ENCODE measurements around the gene C1orf52. TPM values are rescaled to one million over a fixed set of nuclear protein-coding genes. Genes with fewer than 3 reads are reported as not detected.
"Not testable (repeated sequence)": the region's sequence is repeated elsewhere in the genome, so short reads cannot be mapped to it uniquely, and the experiment has no call there.

C1orf52 gene
- total RNA-seq, 1 experiment from 2014 or later: 30.2 TPM

DNA sequence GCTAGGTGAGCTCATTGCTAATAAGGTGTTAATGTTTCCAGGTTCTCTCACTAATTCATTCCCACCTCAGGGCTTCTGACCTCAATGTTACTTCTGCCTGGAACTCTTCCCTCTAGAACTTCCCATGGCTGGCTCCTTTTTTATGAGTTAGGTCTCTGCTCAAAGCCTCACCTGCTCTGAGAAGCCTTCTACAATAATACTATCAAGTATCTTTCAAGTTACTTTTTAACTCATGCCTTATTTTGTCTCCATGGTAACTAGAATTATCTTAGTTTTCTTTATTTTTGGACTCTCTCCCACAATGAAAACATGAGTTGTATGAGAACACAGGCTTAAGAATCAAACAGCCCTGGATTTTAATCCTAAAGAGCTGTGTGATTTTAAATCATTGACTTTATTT is 3.5 kb upstream of the C1orf52 start:
- ChIA-PET CTCF (interaction anchor here (0.7 kb wide), 1 partner anchor 38 kb away, joined by 3 read pairs; no protein-coding TSS in a partner anchor), POLR2A (ENCODE audit: low non-redundant PET) (no interaction called here)
- DNase-seq (ENCODE audit: low spot score): no peak
- no peak overlapping the region for H3K4me3 ChIP-seq (ENCODE audit: low read depth, low read length, poor library complexity, severe bottlenecking)
- TF ChIP-seq, protein P1, sequence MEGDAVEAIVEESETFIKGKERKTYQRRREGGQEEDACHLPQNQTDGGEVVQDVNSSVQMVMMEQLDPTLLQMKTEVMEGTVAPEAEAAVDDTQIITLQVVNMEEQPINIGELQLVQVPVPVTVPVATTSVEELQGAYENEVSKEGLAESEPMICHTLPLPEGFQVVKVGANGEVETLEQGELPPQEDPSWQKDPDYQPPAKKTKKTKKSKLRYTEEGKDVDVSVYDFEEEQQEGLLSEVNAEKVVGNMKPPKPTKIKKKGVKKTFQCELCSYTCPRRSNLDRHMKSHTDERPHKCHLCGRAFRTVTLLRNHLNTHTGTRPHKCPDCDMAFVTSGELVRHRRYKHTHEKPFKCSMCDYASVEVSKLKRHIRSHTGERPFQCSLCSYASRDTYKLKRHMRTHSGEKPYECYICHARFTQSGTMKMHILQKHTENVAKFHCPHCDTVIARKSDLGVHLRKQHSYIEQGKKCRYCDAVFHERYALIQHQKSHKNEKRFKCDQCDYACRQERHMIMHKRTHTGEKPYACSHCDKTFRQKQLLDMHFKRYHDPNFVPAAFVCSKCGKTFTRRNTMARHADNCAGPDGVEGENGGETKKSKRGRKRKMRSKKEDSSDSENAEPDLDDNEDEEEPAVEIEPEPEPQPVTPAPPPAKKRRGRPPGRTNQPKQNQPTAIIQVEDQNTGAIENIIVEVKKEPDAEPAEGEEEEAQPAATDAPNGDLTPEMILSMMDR (conservative IDR thresholded peaks at IDR 0.05; ENCODE audit: low read depth, low read length): no peak
- TF ChIP-seq EZH2 (IDR thresholded peaks at IDR 0.05; ENCODE audit: borderline replicate concordance, low read depth, low read length, poor library complexity, severe bottlenecking): no peak
- peaks cover 7% of the 10 kb centered on the region for H3K4me1 ChIP-seq (ENCODE audit: insufficient read depth, low read length, poor library complexity, severe bottlenecking)
- intact Hi-C loops (cut with micrococcal nuclease; ENCODE audit: unreplicated experiment): no loop called here
- H3K36me3 ChIP-seq (ENCODE audit: insufficient read depth, low read length, poor library complexity, severe bottlenecking): peaks cover 29% of the 10 kb centered on the region
- no peaks in the 10 kb centered on the region for H3K27me3 ChIP-seq (replicated peaks; ENCODE audit: insufficient read depth, low read depth, low read length, poor library complexity)
- no peak overlapping the region for H3K27ac ChIP-seq (ENCODE audit: low read depth, low read length, poor library complexity, severe bottlenecking)
- BruUV-seq (replicated peaks): no TSS peak
- no peaks in the 10 kb centered on the region for H3K9me3 ChIP-seq (ENCODE audit: low read depth, low read length, poor library complexity, severe bottlenecking)

DNA sequence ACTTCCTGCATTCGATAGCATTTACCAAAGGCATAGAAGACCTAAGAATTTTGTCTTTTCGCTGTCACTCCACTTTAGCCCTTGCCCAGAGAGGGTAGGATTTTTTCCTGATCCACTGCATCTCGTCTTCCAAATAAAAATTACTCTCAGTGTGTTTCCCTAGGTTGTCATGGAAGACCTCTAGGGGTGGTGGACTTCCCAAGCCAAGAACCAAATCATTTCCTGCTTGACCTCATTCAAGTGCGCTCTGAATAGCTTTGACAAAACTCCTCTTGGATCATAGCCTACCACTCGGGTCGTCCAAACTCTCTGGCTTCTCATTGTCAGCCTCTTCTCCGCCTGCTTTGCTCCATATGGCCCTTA is 431 bp upstream of the C1orf52 start:
- no peak for DNase-seq (ENCODE audit: low spot score)

DNA sequence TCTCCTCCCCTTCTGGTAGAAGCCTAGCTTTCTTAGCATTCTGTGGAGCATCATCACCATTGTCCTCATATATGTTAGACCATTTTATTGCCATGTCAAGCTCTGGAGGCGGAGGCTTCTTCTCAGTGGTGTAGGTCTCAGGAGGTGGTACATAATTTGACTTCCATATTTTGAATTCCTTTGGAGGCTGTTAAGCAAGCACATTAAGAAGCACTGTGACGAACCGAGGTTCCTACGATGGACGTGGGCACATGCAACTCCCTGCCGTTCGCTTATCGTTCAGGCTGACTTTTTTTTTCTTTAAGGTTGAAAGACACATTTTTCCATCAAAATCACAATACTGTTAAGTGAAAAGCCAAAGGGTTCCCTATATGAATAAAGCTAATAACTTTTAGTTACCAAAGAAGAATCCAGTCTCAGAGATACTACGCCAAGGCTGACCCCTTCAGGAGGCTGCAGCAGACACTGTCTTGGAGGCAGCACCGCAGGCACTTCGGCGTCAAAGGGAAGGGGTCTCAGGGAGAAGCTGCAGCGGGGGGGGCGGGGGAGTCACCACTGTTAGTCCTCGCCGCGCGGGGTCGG is 835 bp downstream of the C1orf52 start:
- no TSS peak for BruUV-seq (replicated peaks)
- CTCF ChIA-PET: interaction anchor here (0.7 to 3.1 kb wide), 9 partner anchors 15 to 434 kb away, joined by 3 to 40 read pairs (median 4); partner anchors contain the start of gene BCL10

More for the DNA sequence above, 431 bp upstream of the C1orf52 start:
- BruUV-seq (replicated peaks): no TSS peak
- H3K27ac ChIP-seq (ENCODE audit: low read depth, low read length, poor library complexity, severe bottlenecking): peak overlapping the region; percentile 73
- intact Hi-C loops (cut with micrococcal nuclease; ENCODE audit: unreplicated experiment): loop anchor here (1.0 to 5.0 kb wide), 2 partner anchors 198 to 315 kb away; a partner anchor contains a TSS
- H3K27me3 ChIP-seq (replicated peaks; ENCODE audit: insufficient read depth, low read depth, low read length, poor library complexity): no peaks in the 10 kb centered on the region
- ChIA-PET CTCF (interaction anchor here (0.6 to 3.1 kb wide), 8 partner anchors 16 to 433 kb away, joined by 3 to 40 read pairs (median 6); partner anchors contain the start of genes BCL10 and SYDE2), POLR2A (ENCODE audit: low non-redundant PET) (interaction anchor here (0.6 kb wide), 1 partner anchor 321 kb away, joined by 3 read pairs; no protein-coding TSS in a partner anchor)
- H3K4me1 ChIP-seq (ENCODE audit: insufficient read depth, low read length, poor library complexity, severe bottlenecking): peaks cover 8% of the 10 kb centered on the region
- TF ChIP-seq EZH2 (IDR thresholded peaks at IDR 0.05; ENCODE audit: borderline replicate concordance, low read depth, low read length, poor library complexity, severe bottlenecking): no peak
- TF ChIP-seq, protein P1 (conservative IDR thresholded peaks at IDR 0.05; ENCODE audit: low read depth, low read length): no peak
- peak overlapping the region; percentile 78 for H3K4me3 ChIP-seq (ENCODE audit: low read depth, low read length, poor library complexity, severe bottlenecking)
- H3K9me3 ChIP-seq (ENCODE audit: low read depth, low read length, poor library complexity, severe bottlenecking): no peaks in the 10 kb centered on the region
- H3K36me3 ChIP-seq (ENCODE audit: insufficient read depth, low read length, poor library complexity, severe bottlenecking): peaks cover 30% of the 10 kb centered on the region

DNA sequence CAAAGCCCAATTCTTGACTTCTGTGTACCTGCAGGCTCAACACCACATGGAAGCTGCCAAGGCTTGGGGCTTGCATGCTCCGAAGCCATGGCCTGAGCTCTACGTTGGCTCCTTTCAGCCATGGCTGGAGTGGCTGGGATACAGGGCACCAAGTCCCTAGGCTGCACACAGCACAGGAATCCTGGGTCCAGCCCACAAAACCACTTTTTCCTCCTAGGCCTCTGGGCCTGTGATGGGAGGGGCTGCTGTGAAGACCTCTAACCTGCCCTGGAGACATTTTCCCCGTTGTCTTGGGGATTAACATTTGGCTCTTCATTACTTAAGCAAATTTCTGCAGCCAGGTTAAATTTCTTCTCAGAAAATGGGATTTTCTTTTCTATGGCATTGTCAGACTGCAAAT is 10.4 kb downstream of the C1orf52 start:
- H3K4me3 ChIP-seq (ENCODE audit: low read depth, low read length, poor library complexity, severe bottlenecking); DNase-seq (ENCODE audit: low spot score); H3K27ac ChIP-seq (ENCODE audit: low read depth, low read length, poor library complexity, severe bottlenecking); BruUV-seq (replicated peaks); CTCF ChIA-PET; H3K27me3 ChIP-seq (replicated peaks; ENCODE audit: insufficient read depth, low read depth, low read length, poor library complexity); H3K9me3 ChIP-seq (ENCODE audit: low read depth, low read length, poor library complexity, severe bottlenecking); intact Hi-C loops (cut with micrococcal nuclease; ENCODE audit: unreplicated experiment): not testable (repeated sequence)
- POLR2A ChIA-PET (ENCODE audit: low non-redundant PET): interaction anchor here (0.7 kb wide), 1 partner anchor 461 kb away, joined by 3 read pairs; no protein-coding TSS in a partner anchor
- H3K36me3 ChIP-seq (ENCODE audit: insufficient read depth, low read length, poor library complexity, severe bottlenecking): peaks cover 26% of the 10 kb centered on the region
- peaks cover 20% of the 10 kb centered on the region for H3K4me1 ChIP-seq (ENCODE audit: insufficient read depth, low read length, poor library complexity, severe bottlenecking)

More for the DNA sequence above, 835 bp downstream of the C1orf52 start:
- POLR2A ChIA-PET (ENCODE audit: low non-redundant PET): no interaction called here
- intact Hi-C loops (cut with micrococcal nuclease; ENCODE audit: unreplicated experiment): loop anchor here (1.0 to 5.0 kb wide), 2 partner anchors 196 to 313 kb away; a partner anchor contains a TSS
- TF ChIP-seq, protein P1 (conservative IDR thresholded peaks at IDR 0.05; ENCODE audit: low read depth, low read length): no peak; the same call in 1 of the 2 replicates
- TF ChIP-seq EZH2 (IDR thresholded peaks at IDR 0.05; ENCODE audit: borderline replicate concordance, low read depth, low read length, poor library complexity, severe bottlenecking): no peak
- peak overlapping the region; percentile 78 for H3K4me3 ChIP-seq (ENCODE audit: low read depth, low read length, poor library complexity, severe bottlenecking)
- no peaks in the 10 kb centered on the region for H3K9me3 ChIP-seq (ENCODE audit: low read depth, low read length, poor library complexity, severe bottlenecking)
- no peaks in the 10 kb centered on the region for H3K27me3 ChIP-seq (replicated peaks; ENCODE audit: insufficient read depth, low read depth, low read length, poor library complexity)
- DNase-seq (ENCODE audit: low spot score): peak; percentile 33
- peaks cover 36% of the 10 kb centered on the region for H3K36me3 ChIP-seq (ENCODE audit: insufficient read depth, low read length, poor library complexity, severe bottlenecking)
- H3K4me1 ChIP-seq (ENCODE audit: insufficient read depth, low read length, poor library complexity, severe bottlenecking): peaks cover 8% of the 10 kb centered on the region
- H3K27ac ChIP-seq (ENCODE audit: low read depth, low read length, poor library complexity, severe bottlenecking): peak overlapping the region; percentile 73
